HG02763 (cell line): Measurements from ENCODE around the gene ANXA11.
"Not testable (repeated sequence)": the region's sequence is repeated elsewhere in the genome, so short reads cannot be mapped to it uniquely, and the experiment has no call there.

ENCODE experiments used
- ATAC-seq: cut with Tn5 transposase; IDR thresholded peaks from one replicate; pipeline ENCODE4 v1.9.1; 2021; ENCODE audit warnings: mild to moderate bottlenecking, moderate library complexity; ENCODE audit not compliant: unreplicated experiment

Gene ANXA11

GRCh38 chr10:80210259-80210658, 4.9 kb upstream of the ANXA11 start:
- ATAC-seq: no peak

GRCh38 chr10:80207768-80208370, 2.5 kb upstream of the ANXA11 start:
- no peak for ATAC-seq

- ATAC-seq: no peak
Measured at GRCh38 chr10:80206277-80206655, 929 bp upstream of the ANXA11 start.

GRCh38 chr10:80204677-80205476, 460 bp downstream of the ANXA11 start:
- peak; percentile 26 for ATAC-seq

- ATAC-seq: no peak
Measured at GRCh38 chr10:80203835-80204676, 1.3 kb downstream of the ANXA11 start.

- ATAC-seq: peak; percentile 45
Measured at GRCh38 chr10:80202934-80203834, 2.2 kb downstream of the ANXA11 start.

- not testable (repeated sequence) for ATAC-seq
Measured at GRCh38 chr10:80202530-80202929, 2.8 kb downstream of the ANXA11 start.

- ATAC-seq: no peak
Measured at GRCh38 chr10:80201608-80202141, 3.7 kb downstream of the ANXA11 start.

- no peak for ATAC-seq
Measured at GRCh38 chr10:80200687-80201086, 4.7 kb downstream of the ANXA11 start.

- ATAC-seq: no peak
Measured at GRCh38 chr10:80200259-80200658, 5.1 kb downstream of the ANXA11 start.

GRCh38 chr10:80199828-80200227, 5.5 kb downstream of the ANXA11 start:
- ATAC-seq: no peak

GRCh38 chr10:80197972-80198916, 7.1 kb downstream of the ANXA11 start:
- no peak for ATAC-seq

GRCh38 chr10:80196950-80197315, 8.4 kb downstream of the ANXA11 start:
- peak; percentile 5 for ATAC-seq

GRCh38 chr10:80196270-80196949, 8.9 kb downstream of the ANXA11 start:
- ATAC-seq: peak; percentile 78

GRCh38 chr10:80195046-80195574, 10.2 kb downstream of the ANXA11 start:
- ATAC-seq: no peak

GRCh38 chr10:80194373-80195045, 10.8 kb downstream of the ANXA11 start:
- no peak for ATAC-seq

- ATAC-seq: no peak
Measured at GRCh38 chr10:80192553-80192952, 12.8 kb downstream of the ANXA11 start.
